LNCAP (cell line): Measurements from ENCODE around the gene GDI1.

Experiments used
- CTCF ChIP-seq: fragments of 450-650 bp; IDR thresholded peaks from 2 replicates; pipeline ENCODE4 v1.5.1; 2017; ENCODE audit warnings: mild to moderate bottlenecking

The GDI1 gene

GRCh38 chrX:154433605-154434004 lies 3.3 kb upstream of the GDI1 start:
- TF ChIP-seq CTCF, result no peak

DNA sequence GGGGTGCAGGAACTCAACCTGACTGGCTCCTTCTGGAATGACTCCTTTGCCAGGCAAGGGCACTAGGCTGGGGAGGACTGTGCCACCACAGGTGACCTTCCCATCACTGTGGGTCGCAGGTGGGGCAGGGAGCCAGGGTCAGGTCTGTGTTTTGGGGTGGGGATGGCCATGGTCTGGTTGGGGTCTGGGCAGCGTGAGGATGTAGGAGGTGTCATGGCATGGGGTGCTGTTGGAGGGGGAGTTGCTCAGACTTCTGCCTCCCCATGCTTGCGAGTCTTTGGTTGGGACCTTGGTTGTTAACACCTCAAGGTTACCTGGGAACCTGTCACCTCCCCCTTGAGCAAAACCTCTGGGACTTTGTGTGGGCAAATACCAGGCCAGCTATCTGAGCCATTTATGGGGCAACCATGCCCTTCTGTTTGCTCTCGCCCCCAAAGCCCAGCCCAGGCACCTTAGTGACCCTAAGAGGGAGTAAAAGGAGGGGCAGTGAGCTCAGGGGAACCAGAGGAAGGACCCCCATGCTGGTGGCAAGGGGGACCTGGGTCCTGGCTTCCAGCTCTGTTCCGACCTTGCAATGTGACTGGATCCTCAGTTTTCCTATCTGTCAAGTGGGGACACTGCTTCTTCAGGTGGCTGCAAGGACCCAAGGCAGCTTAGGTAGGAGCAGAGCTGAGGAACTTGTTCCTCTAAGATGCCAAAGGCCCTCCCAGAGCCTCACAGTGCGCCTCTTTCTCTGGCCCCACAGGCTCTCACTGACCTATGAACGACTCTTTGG lies 2.4 kb upstream of the GDI1 start:
- no peak for TF ChIP-seq CTCF

- no peak for TF ChIP-seq CTCF
These were observed 1.7 kb upstream of the GDI1 start for GRCh38 chrX:154435171-154435733.

- TF ChIP-seq CTCF, result no peak
These were observed 476 bp upstream of the GDI1 start for GRCh38 chrX:154436374-154436982.

DNA sequence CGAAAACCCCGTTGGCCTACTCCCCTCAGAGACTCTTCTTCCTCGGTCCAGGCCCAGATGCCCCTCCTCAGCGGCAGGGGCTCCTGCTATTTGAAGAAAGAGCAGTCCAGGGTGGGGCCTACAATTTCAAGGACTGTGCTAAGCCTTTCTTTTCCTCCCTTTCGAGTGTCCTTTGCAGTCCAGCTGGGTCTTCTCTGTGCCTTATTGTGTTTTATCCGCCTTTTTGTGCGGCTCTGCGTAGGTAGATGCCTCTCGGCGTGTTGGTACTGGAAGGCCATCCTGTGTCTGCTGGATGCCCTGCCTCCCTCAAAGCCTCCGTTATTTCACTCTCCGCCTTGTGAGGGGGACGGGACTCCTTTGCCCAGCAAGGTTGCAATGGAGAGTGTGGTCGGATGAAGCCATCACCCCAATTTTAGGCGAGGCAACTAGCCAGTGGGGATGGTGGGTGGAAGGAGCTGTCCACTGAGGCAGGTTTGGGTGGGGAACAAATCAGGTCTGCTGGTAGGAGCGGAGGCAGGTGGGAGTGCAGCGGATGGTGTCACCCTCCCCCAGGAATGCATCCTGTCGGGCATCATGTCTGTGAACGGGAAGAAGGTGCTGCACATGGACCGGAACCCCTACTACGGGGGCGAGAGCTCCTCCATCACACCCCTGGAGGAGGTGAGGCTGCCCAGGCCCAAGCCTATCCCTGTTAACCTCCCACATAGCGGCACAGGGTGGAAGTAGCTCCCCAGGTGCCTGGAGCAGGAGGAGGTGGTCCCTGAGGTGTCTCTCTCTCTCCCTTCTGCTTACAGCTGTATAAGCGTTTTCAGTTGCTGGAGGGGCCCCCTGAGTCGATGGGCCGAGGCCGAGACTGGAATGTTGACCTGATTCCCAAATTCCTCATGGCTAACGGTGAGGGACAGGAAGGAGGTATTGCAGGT lies 1.3 kb downstream of the GDI1 start:
- no peak for TF ChIP-seq CTCF

GRCh38 chrX:154439841-154440240 lies 2.9 kb downstream of the GDI1 start:
- no peak for TF ChIP-seq CTCF

- no peak for TF ChIP-seq CTCF
These were observed 3.8 kb downstream of the GDI1 start for GRCh38 chrX:154440623-154441357.
